ENCODE data around the gene SHROOM3.

SHROOM3 gene

GRCh38 chr4:76606645-76607265, 171.7 kb downstream of the SHROOM3 start:
- TF ChIP-seq TAF1 (IDR thresholded peaks at IDR 0.05; ENCODE audit: borderline replicate concordance, insufficient read depth, low read length) (no peak), FOXP2 (optimal IDR thresholded peaks at IDR 0.05; ENCODE audit: borderline replicate concordance, extremely low read depth, extremely low read length, insufficient read depth) (no peak), REST (IDR thresholded peaks at IDR 0.05; ENCODE audit: insufficient read depth in 1 of 2, low read depth in 2 of 2, low read length in 2 of 2) (no peak), SIN3A (IDR thresholded peaks at IDR 0.05; ENCODE audit: borderline replicate concordance, insufficient read depth, low read length) (no peak), POLR2AphosphoS5 (IDR thresholded peaks at IDR 0.05; ENCODE audit: low read depth, low read length) (no peak)

GRCh38 chr4:76607266-76607799, 172.3 kb downstream of the SHROOM3 start:
- TF ChIP-seq TAF1 (IDR thresholded peaks at IDR 0.05; ENCODE audit: borderline replicate concordance, insufficient read depth, low read length) (no peak), REST (IDR thresholded peaks at IDR 0.05; ENCODE audit: insufficient read depth in 1 of 2, low read depth in 2 of 2, low read length in 2 of 2) (no peak), FOXP2 (optimal IDR thresholded peaks at IDR 0.05; ENCODE audit: borderline replicate concordance, extremely low read depth, extremely low read length, insufficient read depth) (no peak), POLR2AphosphoS5 (IDR thresholded peaks at IDR 0.05; ENCODE audit: low read depth, low read length) (no peak), SIN3A (IDR thresholded peaks at IDR 0.05; ENCODE audit: borderline replicate concordance, insufficient read depth, low read length) (no peak)

DNA sequence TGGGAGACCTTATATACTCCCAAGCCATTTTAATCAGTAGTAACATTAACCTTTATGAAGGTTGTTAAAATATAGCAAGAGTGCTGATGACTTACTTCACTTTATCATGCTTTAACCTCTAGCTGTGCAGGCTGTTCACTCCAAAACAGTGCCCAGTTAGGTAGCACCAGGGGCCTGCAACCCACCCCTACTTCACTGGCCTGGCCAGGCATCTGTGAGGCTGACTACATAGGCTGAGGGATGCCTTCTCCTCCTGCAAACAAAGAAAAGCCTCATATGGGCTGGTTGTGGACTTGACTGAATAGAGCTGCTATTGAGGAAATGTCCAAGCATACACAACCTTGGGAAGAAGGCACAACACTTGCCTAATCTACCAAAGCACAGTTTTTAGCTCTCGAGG, 172.8 kb downstream of the SHROOM3 start:
- TF ChIP-seq REST (IDR thresholded peaks at IDR 0.05; ENCODE audit: insufficient read depth in 1 of 2, low read depth in 2 of 2, low read length in 2 of 2) = no peak
- TF ChIP-seq TAF1 (IDR thresholded peaks at IDR 0.05; ENCODE audit: borderline replicate concordance, insufficient read depth, low read length) = no peak
- TF ChIP-seq POLR2AphosphoS5 (IDR thresholded peaks at IDR 0.05; ENCODE audit: low read depth, low read length) = no peak
- TF ChIP-seq FOXP2 (optimal IDR thresholded peaks at IDR 0.05; ENCODE audit: borderline replicate concordance, extremely low read depth, extremely low read length, insufficient read depth) = no peak
- no peak for TF ChIP-seq SIN3A (IDR thresholded peaks at IDR 0.05; ENCODE audit: borderline replicate concordance, insufficient read depth, low read length)

GRCh38 chr4:76610751-76611547, 175.9 kb downstream of the SHROOM3 start:
- TF ChIP-seq TAF1 (IDR thresholded peaks at IDR 0.05; ENCODE audit: borderline replicate concordance, insufficient read depth, low read length) (no peak), REST (IDR thresholded peaks at IDR 0.05; ENCODE audit: insufficient read depth in 1 of 2, low read depth in 2 of 2, low read length in 2 of 2) (no peak), SIN3A (IDR thresholded peaks at IDR 0.05; ENCODE audit: borderline replicate concordance, insufficient read depth, low read length) (no peak), POLR2AphosphoS5 (IDR thresholded peaks at IDR 0.05; ENCODE audit: low read depth, low read length) (no peak), FOXP2 (optimal IDR thresholded peaks at IDR 0.05; ENCODE audit: borderline replicate concordance, extremely low read depth, extremely low read length, insufficient read depth) (no peak)

All from PFSK-1 (cell line).